ENCODE data around the gene SPRY4.
"Not testable (repeated sequence)": the region's sequence is repeated elsewhere in the genome, so short reads cannot be mapped to it uniquely, and the experiment has no call there.

The SPRY4 gene

GRCh38 chr5:142314109-142314508, 10.7 kb downstream of the SPRY4 start:
- no peak for DNase-seq

DNA sequence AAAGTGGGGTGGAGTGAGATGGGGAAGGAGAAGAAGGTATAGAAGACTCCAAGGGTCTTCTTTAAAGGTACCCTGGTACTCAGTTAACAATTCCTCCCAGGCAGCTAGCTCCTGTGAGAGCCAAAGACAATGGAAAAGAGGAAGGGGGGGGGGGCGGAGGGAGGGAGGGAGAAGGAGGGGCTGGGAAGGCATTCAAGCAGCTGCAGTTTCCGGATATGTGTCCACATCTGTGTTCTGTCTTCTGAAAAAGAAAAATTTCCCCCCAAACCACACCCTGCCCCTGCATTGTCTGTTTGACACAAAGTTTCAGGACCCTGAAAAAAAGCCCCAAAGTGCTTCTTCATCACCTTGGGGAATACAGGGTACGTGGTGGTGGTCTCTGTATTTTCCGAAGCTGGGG, 11.1 kb downstream of the SPRY4 start:
- no peak for DNase-seq

DNA sequence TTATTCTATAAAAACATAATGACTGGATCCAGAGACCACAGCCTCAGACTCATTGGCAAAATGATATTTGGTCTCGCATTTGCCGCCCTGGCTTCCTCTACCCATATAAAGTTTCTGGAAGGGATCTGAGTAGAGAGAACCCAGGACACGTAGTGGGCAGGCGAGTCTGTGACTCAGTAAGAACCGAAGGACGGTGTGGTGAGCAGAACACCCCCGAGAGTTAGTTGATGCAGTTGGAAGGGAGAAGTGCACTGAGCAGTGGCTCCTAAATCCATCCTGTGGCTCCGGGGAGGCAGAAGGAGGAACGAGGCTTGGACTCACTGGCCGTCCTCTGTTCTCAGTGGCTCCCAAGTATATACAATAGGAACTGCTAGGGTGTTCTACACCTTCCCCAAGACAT, 11.5 kb downstream of the SPRY4 start:
- DNase-seq, result no peak

- DNase-seq, result no peak
These were observed 12.4 kb downstream of the SPRY4 start for GRCh38 chr5:142312399-142312798.

DNA sequence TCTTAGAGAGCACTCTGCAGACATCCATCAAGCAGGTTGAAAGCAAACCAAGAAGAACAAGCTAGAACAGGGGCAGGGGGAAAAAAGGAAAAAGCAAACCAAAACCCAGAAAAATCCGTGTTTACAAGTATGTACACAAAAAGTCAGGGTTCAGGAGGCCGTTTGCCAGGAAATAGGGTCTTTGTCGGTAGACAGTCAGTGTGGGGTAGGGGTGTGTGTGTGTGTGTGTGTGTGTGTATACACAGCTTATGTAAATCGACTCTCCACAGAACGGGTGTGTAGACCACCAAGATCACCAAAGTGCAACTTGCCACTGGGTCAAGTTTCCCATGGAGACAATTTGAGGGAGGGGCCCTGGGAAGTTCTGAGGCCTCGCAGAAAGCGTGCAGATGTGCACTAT, 13.1 kb downstream of the SPRY4 start:
- no peak for DNase-seq

DNA sequence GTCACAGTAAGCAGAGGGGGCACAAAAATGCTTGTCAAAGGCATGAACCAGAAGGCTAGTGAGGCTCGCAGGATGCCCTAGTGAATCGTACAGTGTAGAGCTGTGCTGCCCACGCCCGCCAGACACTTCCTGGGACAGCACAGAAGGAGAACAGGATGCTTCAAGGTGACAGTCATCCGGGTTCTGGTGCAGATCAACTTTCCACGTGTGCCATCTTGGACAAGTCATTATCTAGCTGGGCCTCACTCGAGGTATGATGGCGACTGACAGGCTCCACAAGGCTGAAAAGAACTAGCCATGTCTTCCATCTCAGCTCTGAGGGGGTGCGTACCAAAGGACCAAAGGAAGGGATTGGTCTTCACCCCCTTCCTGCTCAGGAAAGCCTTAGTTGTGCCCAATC, 14.0 kb downstream of the SPRY4 start:
- DNase-seq, result no peak

DNA sequence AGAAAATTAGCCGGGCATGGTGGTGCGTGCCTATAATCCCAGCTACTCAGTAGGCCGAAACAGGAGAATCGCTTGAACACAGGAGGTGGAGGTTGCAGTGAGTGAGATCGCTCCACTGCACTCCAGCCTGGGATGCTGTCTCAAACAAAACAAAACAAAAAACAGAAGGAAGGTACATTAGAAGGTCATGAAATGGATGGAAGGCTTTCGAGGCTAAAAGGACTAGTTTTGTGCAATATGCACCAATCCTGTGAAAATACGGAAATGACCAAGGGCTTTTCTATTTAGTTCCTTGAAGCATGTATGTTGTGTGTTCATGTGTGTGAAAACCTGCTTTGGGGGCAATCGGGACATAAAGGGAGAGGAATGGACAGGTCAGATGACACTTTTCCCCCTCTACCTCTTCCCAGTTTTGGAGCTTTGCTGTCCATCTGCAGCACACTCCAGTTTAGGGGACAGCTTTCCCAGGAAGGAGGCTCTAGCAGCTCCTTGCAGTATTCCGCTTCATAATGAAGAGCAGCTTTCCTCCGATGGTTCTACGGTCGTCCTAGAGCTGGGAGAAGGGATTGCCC, 15.0 kb downstream of the SPRY4 start:
- no peak for DNase-seq

DNA sequence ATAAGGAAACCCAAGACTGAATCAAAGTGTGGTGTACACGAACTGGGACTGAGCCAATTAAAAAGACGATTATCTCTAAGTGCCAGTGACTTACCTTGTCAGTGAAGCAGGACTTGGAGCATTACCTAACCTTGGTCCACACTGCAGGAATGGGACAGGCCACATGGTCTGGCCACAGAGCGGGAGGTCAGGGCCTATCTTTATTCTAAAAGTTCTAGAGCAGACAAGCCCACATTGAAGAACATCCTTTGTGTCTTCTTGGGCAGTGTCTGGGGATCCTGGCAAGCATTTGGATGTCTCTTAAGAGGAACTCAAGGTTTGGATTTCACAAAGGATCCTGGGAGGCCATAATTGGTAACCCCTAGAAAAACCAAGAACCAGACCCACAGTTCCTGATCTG, 16.5 kb downstream of the SPRY4 start:
- DNase-seq, result no peak

DNA sequence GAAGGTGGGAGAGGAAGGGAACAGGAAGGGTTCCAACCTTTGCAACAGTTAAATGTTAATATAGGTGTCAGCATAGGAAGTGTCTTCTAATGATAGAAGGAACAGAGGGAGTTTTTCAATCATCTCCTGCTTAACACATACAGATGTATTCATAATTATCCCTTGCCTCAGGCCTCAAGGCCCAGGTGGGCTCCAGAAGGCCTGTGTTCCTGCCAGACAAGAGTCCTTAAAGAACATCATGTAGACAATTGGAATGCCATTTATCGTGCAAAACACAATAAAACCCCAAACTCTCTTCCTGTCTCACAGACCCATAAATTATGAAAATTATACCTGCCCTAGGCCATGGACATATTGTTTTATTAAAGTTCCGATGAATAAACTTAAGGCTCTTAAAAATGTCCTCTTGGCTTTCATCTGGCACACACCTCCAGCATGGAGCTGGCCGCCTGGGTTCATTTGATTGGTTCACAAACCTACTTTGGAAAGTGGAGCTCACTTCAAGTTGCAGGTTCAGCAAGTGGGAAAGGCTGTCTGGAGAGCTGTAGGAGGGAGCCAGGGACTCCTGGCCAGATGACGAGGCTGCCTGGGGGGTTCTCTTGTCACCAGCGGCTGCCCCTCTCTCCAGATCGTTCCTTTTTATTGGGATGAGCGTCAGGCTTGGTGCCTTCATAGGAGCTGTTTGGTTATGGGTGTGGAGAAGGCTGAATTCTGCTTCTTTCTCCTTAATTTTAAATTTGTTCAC, 17.5 kb downstream of the SPRY4 start:
- DNase-seq, result no peak

DNA sequence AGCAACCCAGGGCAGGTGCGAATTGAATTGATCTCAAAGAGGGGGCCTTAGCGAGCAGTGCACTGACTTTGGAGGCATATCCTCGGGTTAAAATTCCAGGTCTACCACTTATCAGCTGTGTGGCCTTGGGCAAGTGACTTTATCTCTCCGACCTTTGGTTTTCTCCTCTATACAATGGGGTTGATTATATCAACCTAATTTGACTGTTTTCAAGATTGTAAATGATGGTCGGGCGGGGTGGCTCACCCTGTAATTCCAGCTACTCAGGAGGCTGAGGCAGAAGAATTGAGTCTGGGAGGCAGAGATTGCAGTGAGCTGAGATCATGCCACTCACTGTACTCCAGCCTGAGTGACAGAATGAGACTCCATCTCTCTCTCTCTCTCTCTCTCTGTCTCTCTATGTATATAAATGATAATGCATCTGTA, 18.7 kb downstream of the SPRY4 start:
- no peak for DNase-seq

DNA sequence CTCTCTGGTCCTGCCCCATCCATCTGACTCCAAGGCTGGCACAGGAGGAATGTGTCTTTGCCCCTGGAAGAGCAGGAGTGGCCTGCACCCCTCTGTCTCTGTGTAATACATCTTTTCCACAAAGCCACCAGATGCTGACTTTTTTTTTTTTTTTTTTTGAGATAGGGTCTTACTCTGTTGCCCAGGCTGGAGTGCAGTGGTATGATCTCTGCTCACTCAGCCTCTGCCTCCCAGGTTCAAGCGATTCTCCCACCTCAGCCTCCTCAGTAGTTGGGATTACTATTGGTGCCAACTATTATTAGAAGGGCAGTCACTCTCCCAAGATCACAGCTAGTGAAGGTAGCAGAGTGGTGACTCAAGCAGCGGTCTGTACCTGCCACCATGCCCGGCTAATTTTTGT, 19.6 kb downstream of the SPRY4 start:
- no peak for DNase-seq

DNA sequence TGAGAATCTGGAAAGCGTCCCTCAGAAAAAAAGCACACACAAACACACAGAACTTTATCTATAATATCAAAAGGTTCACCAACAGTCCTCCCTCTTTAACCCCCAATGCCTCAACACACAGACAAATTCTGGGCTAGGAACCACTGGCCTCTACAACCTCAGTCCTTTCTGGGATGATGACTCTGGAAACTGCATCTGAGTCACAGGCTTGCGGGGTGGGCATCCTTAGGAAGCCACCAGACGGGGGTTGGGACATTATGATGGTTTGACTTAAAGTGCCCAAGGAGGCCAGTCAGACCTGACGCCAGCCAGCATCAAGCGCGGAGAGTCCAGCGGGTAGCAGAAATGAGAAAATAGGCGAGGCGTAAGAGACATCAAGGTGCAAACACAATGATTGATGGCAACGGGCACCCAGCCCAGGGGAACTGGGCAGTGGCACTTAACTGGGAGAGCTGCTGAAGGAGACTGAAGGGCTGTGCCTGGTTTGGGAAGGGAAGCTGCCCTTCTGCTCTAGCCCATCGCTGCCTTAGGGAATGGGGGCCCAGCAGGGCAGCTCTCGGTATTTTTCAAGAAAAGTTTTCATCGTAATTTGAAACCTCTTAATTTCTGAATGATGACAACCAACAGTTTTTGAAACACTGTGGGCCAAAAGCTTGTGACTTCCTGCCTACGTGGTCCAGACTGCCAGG, 20.7 kb downstream of the SPRY4 start:
- no peak for DNase-seq

DNA sequence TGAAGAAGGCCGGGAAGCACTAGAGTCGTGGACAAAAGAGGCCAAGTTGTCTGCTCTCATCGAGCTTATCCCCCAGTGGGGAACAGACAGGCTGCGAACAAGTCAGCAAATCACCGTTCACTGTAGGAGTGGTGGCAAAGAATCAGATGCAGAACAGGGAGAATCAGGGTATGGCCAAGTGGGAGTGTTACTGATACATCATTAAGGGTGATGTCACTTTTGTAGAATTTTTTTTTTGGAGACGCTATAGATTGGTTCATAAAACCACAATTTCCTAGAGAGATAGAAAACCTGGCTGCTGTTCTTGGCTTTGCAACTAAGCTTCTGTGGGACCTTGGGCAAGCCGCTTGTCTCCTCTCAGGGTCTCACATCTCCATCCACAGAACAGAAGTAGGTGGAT, 21.3 kb downstream of the SPRY4 start:
- DNase-seq, result no peak

GRCh38 chr5:142301540-142301939, 23.3 kb downstream of the SPRY4 start:
- no peak for DNase-seq

DNA sequence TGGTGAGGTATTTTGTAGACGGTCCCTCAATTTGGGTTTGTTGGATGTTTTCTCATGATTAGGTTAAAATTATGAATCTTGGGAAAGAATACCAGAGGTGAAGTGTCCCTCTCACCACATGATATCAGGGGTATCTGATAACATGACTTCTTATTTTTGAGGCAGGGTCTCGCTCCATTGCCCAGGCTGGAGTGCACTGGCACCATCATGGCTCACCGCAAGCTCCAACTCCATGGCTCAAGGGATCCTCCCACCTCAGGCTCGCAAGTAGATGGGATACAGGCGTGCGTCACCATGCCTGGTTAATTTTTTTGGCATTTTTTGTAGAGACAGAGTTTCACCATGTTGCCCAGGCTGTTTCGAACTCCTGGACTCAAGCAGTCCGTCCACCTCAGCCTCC, 24.1 kb downstream of the SPRY4 start:
- no peak for DNase-seq

DNA sequence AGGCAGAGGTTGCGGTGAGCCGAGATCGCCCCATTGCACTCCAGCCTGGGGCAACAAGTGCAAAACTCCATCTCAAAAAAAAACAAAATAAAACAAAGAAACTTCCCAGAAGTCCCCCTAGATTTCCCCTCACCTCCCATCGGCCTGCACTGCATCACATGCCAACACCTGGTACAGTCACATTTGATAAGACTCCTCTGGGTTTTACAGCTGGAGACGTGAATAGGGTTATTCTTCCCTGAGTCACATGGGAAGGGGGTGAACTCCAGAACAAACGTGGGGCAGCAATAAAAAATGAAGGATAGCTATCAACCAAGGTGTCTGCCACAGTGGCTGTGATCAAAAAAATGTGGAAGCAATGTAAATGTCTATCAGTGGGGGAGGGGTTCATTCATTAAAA, 26.0 kb downstream of the SPRY4 start:
- no peak for DNase-seq

- DNase-seq, result not testable (repeated sequence)
These were observed 27.0 kb downstream of the SPRY4 start for GRCh38 chr5:142297786-142298185.

DNA sequence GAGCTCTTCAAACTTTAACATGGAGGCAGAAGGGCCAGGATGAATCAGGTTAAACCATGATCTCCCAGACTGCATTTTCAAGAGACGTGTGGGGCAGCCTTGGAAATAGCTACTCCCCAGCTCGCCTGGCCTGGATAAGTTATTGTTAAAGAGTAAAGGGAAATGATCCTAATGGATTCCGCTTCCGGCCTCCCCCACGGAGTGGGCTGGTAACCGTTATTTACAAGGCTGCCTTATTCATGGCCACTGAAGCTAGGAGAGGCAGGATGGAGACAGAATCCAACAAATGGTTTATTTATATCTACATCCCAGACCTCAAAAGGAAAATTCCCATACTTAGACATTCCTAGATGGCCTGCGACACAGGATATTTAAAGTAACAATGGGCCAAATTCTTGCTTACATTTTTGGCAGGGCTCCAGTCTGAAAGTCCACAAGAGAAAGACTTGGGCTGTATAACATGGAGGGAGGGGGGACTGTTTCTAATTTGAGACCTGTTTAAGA, 27.9 kb downstream of the SPRY4 start:
- no peak for DNase-seq

GRCh38 chr5:142295960-142296860, 28.6 kb downstream of the SPRY4 start:
- DNase-seq, result no peak

DNA sequence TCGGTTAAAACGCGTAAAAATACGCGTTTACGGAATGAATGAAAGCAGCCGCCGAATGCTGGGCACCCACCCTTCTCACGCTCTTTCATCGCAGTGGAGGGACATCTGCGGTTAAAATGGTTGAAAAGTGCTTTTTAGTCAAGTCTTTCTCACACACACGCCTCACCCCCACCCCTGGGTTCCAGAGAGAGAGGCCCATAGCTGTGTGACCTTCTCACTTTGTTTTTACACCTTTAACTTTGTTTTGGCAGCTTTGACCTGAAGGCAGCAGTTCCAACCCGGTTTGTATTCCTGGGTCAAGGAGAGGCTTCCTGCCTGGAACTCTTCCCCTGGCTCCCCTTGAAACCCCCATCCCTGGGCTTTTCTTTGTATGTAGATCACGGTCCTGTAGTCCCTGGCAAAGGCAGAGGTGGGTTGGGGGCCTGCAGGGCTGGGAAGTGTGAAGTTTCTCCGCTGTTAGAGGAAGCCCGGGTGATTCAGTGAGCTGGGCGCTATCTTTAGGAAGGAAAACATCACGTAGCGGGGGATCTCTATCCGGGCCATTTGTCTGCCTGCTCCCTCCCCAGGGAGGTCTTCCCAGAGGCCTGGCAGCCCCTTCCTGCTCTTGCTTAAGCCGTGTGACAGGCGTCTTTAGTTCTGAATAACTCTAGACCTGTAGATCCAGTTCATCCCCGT, 29.6 kb downstream of the SPRY4 start:
- DNase-seq, result no peak

- no peak for DNase-seq
These were observed 31.3 kb downstream of the SPRY4 start for GRCh38 chr5:142293486-142293885.

DNA sequence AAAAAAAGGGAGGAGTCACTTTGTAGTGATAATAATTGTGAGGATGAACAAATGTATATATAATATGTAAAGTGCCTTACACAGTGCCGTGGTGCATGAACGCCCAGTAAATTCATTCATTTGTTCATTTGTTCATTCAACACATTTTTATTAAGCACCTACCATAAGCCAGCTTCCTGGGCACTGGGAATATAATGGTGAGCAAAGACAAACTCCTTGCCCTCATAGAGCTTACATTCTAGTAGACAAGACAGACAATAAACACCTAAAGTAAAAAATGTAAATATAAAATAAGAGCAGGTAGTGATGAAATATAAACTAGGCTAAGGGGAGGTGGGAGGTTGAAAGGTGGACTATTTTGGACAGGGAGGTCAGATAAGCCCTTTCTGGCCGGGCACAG, 32.0 kb downstream of the SPRY4 start:
- no peak for DNase-seq

DNA sequence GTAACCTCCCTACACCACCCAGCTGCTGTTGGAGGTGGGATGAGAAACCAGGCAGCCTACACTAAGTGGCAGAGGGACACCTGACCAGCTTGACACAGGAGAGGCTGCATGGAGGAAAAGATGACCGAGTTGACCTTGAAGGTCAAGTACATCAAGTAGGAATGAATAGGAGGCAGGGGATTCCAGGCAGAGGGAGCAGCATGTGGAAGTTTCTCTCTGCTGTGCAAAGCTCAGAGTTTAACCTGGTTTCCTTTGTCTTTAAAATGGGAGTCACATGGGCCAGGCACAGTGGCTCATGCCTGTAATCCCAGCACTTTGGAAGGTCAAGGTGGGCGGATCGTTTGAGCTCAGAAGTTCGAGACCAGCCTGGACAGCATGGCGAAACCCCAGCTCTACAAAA, 32.6 kb downstream of the SPRY4 start:
- no peak for DNase-seq
